Left ventricle myocardium inferior (tissue), 1 donor: ENCODE data around the gene BTG2. TPM values are rescaled to one million over a fixed set of nuclear protein-coding genes. Genes with fewer than 3 reads are reported as not detected.

Source experiments
- DNase-seq: peaks from one replicate; pipeline ENCODE4 v3.0.0-alpha.2; 2020
- H3K27ac ChIP-seq: fragments of 200-600 bp; replicated peaks from 2 replicates; pipeline ENCODE4 v1.8.0; 2021
- H3K27me3 ChIP-seq: fragments of 200-600 bp; 2 replicates; pipeline ENCODE4 v1.8.0; 2021; ENCODE audit warnings: low read depth
- H3K36me3 ChIP-seq: fragments of 200-600 bp; 2 replicates; pipeline ENCODE4 v1.8.0; 2021
- H3K4me1 ChIP-seq: fragments of 200-600 bp; 2 replicates; pipeline ENCODE4 v1.8.0; 2021
- H3K4me3 ChIP-seq: fragments of 200-600 bp; 2 replicates; pipeline ENCODE4 v1.8.0; 2021; ENCODE audit warnings: mild to moderate bottlenecking, moderate library complexity
- H3K9me3 ChIP-seq: fragments of 200-600 bp; replicated peaks from 2 replicates; pipeline ENCODE4 v1.8.0; 2021
- intact Hi-C: fragments of 100-400 bp; cut with micrococcal nuclease; formaldehyde crosslinking; loops from one replicate; pipeline ENCODE4 v1.11.0; 2022
- total RNA-seq: library from RNA; stranded (reverse); fragmentation: NEBNext Ultra II Directional; extraction: Animal tissue kit (Norgen Biotek cat#: 25700); gene quantifications from one replicate; pipeline ENCODE4 v1.2.1, GENCODE V29; 2021
- TF ChIP-seq, protein P1 (sequence below): fragments of 200-600 bp; IDR thresholded peaks from 2 replicates; pipeline ENCODE4 v1.8.0; 2021; ENCODE audit warnings: antibody characterized with exemption, mild to moderate bottlenecking, borderline replicate concordance
- donor health status: DM: no; HTN: yes; CAD: no; lungs with severe emphysema.

Gene BTG2
- total RNA-seq, 1 donor from 2014 or later, result 73.7 TPM

DNA sequence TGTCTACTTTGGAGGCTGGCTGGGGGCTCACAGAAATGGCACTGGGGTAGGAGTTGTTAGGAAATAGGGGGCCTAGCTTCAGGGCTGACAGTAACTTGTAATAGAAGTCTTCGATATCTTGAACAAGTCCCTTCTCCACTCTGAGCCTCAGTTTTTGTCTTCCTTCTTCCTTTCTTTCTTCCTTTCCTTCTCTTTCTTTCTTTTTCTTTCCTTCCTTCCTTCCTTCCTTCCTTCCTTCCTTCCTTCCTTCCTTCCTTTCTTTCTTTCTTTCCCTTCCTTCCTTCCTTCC is 12.9 kb downstream of the BTG2 start:
- TF ChIP-seq, protein P1, sequence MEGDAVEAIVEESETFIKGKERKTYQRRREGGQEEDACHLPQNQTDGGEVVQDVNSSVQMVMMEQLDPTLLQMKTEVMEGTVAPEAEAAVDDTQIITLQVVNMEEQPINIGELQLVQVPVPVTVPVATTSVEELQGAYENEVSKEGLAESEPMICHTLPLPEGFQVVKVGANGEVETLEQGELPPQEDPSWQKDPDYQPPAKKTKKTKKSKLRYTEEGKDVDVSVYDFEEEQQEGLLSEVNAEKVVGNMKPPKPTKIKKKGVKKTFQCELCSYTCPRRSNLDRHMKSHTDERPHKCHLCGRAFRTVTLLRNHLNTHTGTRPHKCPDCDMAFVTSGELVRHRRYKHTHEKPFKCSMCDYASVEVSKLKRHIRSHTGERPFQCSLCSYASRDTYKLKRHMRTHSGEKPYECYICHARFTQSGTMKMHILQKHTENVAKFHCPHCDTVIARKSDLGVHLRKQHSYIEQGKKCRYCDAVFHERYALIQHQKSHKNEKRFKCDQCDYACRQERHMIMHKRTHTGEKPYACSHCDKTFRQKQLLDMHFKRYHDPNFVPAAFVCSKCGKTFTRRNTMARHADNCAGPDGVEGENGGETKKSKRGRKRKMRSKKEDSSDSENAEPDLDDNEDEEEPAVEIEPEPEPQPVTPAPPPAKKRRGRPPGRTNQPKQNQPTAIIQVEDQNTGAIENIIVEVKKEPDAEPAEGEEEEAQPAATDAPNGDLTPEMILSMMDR, result no peak
- no peak for DNase-seq
- Histone ChIP-seq H3K27me3 (no peaks in the 10 kb centered on the region), H3K4me3 (no peak overlapping the region), H3K9me3 (no peaks in the 10 kb centered on the region), H3K4me1 (peaks cover 46% of the 10 kb centered on the region), H3K27ac (no peak overlapping the region), H3K36me3 (no peaks in the 10 kb centered on the region)
- intact Hi-C loops, result no loop called here

DNA sequence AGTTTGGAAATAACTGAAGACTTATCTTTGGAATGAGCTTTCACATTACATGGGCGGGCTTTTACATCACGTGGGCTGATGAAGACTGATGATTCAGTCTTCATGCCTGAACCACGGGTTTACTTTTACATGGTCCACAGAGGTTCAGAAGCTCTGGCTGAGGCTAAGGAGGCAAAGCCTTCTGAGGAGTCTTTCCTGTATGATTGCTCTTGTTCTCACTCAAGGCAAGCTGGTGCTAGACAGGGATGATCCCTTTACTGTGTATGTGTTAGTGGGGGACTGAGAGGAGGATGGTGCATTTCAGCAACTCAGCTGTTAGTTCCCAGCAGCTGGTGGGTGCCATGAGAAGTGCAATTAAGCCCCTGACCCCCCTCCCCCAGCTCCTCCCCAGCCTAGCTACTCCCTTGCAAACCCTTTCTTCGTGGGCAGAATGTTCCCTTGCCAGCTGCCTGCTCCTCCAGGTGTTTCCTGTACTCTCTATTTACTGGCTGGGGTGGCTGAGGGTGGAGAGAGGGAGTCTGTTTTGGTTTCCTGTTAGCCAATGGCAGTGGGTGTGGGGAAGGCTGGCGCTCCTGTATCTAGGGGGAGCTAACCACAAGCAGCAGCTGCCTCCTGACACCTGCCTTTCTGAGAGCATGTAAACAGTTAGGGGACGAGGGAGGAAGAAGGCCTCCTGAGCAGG is 15.4 kb downstream of the BTG2 start:
- intact Hi-C loops, result no loop called here
- DNase-seq, result peak; percentile 49
- H3K4me1 ChIP-seq, result peaks cover 71% of the 10 kb centered on the region

DNA sequence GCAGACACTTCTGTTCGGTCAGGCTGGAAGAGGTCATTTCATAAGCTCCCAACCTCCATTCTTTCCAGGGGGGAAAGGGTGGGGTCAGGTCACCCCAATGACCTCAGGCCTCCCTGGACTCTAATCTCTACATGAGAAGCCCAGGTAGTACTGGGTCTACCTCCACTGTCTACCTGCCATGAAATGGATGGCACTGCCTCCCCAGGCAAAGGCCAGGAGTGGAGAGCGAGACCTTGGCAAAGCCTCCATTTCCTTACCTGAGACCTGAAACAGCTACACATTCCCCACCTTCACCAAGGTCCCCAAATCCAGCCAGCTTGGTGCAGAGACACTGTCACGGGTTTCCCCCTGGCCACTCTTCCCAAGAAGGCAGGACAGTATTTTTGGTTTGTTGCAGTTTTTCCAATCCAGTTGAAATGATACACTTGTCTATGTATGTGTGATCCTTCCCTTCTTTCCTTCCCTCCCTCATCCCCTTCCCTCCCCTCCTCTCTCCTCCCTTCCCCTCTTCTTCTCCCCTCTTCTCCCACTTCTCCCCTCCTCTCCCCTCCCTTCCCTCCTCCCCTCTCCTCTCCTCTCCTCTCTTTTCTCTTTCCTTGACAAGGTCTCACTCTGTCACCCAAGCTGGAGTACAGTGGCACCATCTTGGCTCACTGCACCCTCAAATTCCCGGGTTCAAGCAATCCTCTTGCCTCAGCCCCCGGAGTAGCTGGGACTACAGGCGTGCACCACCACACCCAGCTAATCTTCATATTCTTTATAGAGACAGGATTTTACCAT is 16.1 kb downstream of the BTG2 start:
- Histone ChIP-seq H3K36me3 (no peaks in the 10 kb centered on the region), H3K27me3 (no peaks in the 10 kb centered on the region), H3K27ac (peak overlapping the region; percentile 95), H3K9me3 (no peaks in the 10 kb centered on the region), H3K4me3 (no peak overlapping the region), H3K4me1 (peaks cover 75% of the 10 kb centered on the region)
- intact Hi-C loops, result no loop called here
- TF ChIP-seq, protein P1, result no peak
- DNase-seq, result no peak

More for the DNA sequence above, 15.4 kb downstream of the BTG2 start:
- Histone ChIP-seq H3K27me3 (no peaks in the 10 kb centered on the region), H3K36me3 (no peaks in the 10 kb centered on the region), H3K27ac (peak overlapping the region; percentile 95), H3K4me3 (no peak overlapping the region), H3K9me3 (no peaks in the 10 kb centered on the region)
- TF ChIP-seq, protein P1, result no peak

DNA sequence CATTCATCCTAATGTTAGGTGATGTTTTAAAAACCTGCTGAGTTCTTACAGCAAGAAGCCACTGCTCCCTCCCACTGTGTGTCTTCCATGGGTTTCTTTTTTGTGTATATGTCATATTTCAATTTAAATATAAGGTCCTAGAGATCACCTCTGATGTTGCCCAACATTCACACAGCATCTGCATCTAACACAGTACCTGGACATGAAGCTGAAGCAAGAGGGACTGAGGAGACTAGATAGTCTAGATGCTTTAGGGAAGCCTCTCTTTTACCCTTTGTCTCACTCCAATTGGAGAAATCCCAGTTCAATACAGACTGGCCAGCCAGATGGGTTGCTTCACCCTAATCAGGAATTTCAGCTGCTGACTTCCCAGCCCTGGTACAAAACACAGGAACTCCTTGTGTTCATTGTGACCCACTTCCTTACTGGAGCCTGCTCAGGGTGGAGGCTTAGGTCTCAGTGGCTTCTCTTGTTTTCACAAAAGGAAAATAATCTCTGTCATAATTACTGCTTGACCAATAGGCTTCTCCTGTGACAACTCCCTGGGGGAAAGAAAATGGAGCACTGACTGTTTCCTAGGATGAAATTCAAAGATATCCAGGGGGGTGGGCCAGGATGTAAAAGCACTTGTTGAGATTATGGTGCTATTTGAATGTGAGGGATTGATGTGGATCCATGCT is 17.3 kb downstream of the BTG2 start:
- peak; percentile 40 for DNase-seq
- Histone ChIP-seq H3K4me1 (peaks cover 77% of the 10 kb centered on the region), H3K4me3 (no peak overlapping the region), H3K27ac (peak overlapping the region; percentile 95), H3K9me3 (no peaks in the 10 kb centered on the region), H3K36me3 (no peaks in the 10 kb centered on the region), H3K27me3 (no peaks in the 10 kb centered on the region)
- intact Hi-C loops, result no loop called here
- TF ChIP-seq, protein P1, result no peak

DNA sequence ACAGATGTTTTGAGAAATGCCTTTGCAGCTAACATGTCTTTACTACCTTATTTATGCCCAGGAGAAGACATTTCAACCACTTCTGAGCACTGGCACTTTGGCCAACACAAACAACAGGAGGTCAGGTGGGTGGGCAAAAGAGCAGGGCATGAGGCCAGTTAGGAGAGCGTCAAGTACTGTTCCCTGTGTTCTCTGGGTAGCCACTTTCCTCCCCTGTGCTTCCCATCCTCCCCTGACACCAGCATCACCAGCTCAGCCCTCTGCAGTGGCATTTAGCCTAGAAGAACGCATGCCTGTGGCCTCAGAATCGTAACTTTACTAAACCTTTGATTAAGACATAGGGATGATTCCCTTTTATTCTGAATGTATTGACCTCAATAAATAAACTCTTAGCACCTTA is 18.3 kb downstream of the BTG2 start:
- intact Hi-C loops, result no loop called here
- no peaks in the 10 kb centered on the region for H3K36me3 ChIP-seq
- no peak overlapping the region for H3K4me3 ChIP-seq

More for the DNA sequence above, 18.3 kb downstream of the BTG2 start:
- peaks cover 86% of the 10 kb centered on the region for H3K4me1 ChIP-seq
- peak overlapping the region; percentile 95 for H3K27ac ChIP-seq
- no peak for DNase-seq
- no peaks in the 10 kb centered on the region for H3K27me3 ChIP-seq
- H3K9me3 ChIP-seq, result no peaks in the 10 kb centered on the region
- TF ChIP-seq, protein P1, result no peak
